OCI-M1 (cell line): ENCODE results near the gene MARVELD1.
A peak's percentile ranks its signal among the peaks of the same experiment; 100 is the strongest.
"Not testable (repeated sequence)": the region's sequence is repeated elsewhere in the genome, so short reads cannot be mapped to it uniquely, and the experiment has no call there.

Source experiments
- DNase-seq: peaks from one replicate; lab custom pipeline; 2025; lab: John Stamatoyannopoulos, UW

MARVELD1 gene

DNA sequence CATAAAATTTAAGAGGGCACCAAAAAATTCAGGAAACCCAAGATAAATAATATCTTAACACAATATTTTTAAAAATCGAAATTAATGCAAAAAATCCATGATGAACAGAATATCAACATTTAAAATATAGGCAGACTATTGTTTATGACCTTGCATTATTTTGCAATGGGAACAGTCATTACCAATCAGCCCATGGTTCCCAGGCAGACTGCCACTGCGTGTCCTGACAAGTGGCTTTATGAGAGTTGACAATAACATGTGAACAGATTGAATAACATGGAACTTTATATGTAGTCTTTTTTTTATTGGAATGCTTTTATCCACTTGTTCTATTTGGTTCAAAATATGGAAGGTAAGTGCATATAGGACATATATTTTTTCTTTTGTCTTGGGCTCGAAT lies 23.4 kb upstream of the MARVELD1 start:
- DNase-seq: peak; percentile 62

DNA sequence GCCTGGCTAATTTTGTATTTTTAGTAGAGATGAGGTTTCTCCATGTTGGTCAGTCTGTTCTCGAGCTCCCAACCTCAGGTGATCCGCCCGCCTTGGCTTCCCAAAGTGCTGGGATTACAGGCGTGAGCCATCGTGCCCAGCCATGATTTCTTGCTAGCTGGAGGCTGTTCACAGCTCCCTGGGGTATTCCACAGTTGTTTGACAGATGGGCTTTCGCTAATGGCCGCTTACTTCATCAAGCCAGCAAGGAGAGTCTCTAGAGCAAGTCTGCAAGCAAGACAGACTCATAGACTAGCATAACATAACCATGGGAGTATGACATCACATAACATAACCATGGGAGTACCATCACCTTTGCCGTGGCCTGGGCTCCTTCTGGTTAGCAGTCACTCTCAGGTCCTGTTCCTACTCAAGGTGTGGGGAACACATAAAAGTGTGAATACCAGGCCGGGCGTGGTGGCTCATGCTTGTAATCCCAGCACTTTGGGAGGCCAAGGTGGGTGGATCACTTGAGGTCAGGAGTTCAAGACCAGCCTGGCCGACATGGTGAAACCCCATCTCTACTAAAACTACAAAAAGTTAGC lies 15.4 kb upstream of the MARVELD1 start:
- not testable (repeated sequence) for DNase-seq

DNA sequence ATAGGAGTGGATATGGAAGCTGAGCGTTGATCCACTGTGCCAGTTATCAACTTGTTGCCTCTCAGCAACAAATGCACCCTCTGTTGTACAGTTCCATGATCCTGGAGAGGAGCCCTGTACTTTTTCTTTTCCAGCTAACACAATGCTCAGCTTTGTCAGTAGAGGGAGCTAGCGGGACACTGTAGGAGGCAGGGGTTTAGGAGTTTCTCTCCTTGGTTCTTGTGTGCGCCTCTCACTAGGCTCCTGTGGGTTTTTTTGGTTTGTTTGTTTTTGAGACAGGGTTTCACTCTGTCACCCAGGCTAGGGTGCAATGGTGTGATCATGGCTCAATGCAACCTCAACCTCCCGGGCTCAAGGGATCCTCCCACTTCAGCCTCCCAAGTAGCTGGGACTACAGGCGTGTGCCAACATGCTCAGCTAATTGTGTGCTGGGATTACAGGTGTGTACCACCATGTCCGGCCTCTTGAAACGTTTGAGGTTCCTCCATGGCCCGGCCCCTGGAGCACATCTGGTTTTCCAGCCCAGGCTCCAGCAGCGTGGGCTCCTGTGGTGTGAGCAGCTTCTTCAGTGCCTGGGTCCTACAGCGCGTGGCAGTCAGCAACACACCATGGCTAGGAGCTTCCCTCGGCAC lies 12.0 kb upstream of the MARVELD1 start:
- peak; percentile 91 for DNase-seq

DNA sequence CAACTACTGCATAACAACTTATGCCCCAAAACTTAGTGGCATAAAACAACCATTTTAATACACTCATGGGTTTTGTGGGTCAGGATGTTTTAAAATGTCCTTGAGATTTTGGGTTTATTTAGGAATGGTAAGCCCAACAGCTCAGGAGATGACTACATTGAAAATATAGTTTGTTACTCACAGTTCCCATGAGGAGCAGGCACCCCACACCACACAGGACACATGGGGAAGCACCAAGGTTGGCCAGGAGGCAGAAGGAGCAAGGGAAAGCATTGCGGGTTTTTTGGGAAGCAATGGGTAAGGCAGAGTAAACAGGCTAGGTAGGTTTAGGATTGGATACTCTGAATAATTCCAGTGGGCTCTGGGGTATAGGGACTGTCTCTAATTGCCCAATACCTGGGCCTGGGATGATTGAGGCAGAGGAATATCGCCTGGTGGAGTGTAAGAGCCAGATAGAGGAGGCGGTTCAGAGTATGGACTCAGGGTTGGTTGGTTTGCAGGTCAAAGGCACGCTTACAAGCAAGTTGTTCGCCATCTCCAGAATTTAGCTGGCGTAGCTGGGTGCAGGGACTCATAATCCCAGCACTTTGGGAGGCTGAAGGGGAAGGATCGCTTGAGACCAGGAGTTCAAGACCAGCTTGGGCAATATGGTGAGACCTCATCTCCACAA lies 10.0 kb upstream of the MARVELD1 start:
- DNase-seq: no peak

DNA sequence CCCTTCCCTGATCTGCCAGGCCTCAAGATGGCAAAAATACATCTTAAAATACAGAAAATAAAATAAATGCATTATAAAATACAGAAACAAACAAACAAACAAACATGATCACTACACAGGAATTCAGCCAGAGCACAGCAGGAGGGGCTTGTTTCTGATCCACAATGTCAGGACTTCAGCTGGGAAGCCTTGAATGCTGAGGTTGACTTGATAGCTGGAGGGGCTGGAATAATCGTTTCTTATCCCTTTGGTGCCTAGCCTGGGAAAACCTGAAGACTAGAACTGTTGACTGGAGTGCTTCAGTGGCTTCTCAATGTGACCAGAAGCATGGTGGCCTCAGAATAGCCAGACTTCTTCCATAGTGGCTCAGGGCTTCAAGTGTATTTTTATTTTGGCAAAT lies 9.2 kb upstream of the MARVELD1 start:
- no peak for DNase-seq

DNA sequence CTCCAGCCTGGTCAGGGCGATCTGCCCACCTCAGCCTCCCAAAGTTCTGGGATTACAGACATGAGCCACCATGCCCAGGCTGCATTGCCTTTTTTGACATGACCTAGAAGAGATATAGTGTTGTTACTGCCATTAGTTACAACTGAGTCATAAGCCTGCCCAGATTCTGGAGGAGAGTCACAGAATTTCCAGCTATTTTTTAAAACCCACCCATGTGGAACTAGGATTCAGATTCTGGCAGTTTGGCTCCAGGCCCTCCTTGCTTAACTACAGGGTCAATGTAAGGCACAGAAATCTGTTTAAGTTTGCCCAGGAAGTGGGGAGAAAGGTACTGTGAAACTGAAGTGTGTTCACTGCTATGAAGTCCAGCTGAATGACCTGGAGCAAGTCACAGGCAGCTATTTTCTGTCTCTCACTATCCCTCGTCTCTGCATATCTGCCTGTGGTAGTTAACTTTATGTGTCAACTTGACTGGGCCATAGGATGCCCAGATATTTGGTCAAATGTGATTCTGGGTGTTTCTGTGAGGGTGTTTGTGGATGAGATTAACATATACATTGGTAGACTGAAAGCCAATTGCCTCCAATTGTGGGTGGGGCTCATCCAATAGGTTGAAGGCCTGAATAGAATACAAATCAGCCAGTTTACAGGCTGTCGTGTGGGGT lies 8.4 kb upstream of the MARVELD1 start:
- no peak for DNase-seq

DNA sequence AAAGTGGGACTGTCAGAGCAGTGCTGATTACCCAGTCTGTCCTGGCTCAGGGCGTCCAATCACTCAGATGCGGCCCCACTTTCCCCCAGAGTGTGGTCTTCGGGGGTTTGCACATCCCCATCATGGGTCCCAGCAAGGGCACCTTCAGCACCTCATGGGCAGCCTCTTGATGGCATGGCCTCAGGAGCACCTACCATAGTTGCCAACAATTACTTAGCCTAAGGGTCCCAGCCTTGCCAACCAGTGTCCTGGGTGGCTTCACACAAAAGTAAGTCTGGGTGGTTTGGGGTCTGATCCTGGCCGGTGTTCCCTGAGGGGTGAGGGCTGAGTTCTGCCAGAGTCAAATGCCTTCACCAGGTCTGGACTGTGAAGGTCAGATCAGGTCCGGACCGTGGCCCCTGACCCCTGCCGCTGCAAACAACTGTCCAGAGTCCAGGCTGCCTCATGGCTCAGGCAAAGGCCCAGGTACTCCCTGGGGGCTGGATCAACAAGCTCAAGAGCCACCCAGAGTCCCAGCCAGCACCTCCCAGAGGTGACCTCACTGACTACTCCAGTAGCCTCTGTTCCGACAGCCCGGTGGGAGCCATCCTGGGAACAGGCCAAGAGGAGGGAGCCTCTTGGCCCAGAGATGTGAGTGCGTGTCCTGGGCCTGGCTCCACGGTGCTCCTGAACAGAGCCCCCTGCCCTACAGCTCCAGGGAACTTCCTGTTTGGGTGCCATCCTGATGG lies 6.2 kb upstream of the MARVELD1 start:
- no peak for DNase-seq

DNA sequence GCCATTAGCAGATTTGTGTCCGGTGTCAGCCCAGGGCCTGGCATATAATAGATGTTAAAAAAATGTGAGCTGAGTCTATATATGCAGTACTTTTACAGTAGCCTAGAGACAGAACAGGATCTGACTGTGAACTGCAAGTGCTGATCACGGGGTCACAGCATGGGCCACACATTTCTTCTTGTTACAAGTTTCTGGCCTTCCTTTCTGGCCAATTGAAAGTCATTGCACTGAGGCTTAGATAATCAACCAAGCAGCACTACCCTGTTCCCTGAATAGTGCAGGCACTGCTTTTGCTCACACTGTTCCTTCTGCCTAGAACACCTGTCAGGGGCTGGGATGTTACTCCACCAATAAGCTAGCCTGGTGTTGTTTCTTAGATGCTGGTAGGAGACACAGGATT lies 5.4 kb upstream of the MARVELD1 start:
- no peak for DNase-seq

DNA sequence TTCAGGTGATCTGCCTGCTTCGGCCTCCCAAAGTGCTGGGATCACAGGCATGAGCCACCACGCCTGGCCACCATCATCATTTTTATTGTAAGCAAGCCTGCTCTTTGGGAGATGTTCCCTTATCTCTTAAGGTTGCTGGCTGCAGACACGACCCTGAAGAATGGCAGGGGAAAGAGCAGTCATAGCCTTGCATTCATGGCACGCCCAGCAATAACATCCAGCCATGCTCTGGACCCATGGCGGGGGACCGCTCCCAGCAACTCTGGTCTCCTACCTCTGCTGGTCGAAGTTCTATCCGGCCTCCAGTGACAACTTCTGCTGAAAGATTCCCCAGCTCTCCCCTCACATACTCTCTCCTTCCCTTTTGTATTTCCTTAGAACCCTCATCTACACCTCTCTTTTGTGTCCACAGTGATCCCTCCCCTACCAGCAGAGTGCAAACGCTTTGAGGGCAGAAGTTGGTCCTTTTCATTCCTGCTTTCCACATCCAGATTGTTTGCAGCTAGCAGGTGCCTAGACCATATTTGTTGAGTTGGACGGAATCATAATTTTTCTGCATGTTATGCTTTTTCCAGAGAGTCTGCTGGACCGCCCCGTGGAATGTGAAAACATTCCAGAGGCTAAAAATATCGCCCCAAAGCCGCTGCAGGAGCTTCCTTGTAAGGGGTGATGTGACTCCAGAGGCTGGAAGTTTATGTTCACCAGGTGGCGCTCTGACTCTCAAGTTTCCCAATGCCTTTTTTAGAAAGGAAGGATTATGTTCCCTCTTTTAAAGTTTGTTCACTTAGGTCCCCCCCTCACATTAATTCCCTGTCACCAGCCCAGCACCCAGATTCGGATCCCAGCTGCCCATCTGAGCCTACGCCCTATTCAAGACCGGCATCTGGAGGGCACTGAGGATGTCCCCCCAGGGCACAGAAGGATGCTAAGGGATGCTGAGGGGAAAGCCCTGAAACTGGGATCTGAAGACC lies 4.3 kb upstream of the MARVELD1 start:
- DNase-seq: peak; percentile 84

DNA sequence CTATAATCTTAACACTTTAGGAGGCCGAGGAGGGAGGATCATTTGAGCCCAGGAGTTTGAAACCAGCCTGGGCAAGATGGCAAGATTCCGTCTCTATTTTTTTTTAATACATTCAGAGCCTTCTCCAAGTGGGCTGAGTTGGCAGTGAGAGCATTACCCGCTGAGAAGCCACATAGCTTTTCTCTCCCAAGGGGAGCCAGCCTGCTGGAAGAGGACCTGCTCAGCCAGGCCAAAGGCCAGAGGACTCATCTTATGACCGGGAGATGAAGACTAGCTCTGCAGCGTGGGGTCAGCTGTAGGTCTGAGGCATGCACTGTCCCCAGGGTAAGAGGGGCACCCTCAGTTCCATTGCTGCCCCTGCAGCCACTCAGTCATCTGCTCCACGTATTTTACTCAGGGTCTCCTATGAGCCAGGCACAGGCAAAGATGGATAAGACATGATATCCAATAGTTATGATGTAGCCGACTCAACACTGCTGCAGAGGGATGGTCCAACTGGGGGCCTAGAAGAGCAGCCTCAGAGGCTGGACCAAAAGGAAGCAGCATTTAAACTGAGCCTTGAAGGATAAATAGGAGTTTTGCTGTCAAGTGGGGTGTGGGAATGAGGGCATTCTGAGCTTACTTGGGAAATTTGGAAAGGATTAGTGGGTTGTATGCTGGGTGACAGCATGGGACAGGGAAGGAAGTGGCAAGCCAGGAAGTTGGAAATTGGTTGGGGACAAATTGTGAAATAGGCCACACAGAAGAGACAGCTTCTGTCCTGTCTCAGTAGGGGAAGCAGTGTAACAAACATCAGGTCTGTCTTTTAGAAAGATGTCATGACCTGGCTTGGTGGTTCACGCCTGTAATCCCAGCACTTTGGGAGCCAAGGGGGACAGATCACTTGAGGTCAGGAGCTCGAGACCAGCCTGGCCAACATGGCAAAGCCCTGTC lies 1.6 kb upstream of the MARVELD1 start:
- no peak for DNase-seq

DNA sequence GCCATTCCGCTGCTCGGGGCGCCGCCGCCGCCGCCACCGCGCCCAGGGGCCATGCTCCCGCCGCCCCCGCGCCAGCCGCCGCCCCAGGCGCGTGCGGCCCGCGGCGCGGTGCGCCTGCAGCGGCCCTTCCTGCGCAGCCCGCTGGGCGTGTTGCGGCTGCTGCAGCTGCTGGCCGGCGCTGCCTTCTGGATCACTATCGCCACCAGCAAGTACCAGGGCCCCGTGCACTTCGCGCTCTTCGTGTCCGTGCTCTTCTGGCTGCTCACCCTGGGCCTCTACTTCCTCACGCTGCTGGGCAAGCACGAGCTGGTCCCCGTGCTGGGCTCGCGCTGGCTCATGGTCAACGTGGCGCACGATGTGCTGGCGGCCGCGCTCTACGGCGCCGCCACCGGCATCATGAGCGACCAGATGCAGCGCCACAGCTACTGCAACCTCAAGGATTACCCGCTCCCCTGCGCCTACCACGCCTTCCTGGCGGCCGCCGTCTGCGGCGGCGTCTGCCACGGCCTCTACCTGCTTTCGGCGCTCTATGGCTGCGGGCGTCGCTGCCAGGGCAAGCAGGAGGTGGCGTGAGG lies 383 bp downstream of the MARVELD1 start:
- peak; percentile 88 for DNase-seq

DNA sequence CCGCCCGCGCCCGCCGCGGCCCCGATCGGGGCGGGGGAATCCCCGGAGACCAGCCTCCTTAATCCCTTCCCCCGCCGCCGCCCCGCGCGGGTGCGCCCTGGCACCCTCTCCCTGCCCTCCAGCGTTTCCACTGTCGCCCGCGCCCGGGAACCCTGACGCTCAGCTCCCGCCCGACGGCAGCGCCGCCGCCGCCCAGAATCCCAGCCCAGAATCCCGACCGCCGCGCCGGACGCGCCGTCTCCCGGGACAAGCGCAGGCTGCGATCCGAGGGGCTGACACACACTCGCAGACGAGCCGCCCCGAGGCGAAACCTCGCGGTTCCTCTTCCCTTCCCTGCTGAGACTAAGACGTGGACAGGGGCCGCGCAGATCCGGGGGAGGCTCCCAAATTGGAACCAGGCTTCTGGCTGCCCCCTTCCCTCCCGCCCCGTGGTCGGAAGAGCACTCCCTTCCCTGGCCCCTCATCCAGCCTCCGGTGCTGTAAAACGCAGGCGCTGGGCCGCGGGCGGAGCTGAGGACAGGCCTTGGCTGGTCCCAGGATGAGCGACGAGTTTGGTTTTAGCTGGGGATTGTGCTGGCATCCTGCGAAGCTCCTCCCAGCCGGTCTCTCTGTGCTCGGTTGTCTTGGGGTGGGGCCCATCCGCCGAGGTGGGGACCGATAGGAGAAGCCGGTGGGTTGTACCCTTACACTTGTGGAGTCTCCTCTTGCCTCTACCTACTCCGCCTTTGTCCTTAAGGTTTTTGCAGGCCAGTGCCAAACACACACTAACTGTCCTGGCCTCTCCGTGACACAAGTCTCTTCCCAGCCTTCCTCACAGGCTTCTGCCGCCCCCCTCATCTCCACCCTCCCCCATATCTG lies 1.1 kb downstream of the MARVELD1 start:
- peak; percentile 82 for DNase-seq

DNA sequence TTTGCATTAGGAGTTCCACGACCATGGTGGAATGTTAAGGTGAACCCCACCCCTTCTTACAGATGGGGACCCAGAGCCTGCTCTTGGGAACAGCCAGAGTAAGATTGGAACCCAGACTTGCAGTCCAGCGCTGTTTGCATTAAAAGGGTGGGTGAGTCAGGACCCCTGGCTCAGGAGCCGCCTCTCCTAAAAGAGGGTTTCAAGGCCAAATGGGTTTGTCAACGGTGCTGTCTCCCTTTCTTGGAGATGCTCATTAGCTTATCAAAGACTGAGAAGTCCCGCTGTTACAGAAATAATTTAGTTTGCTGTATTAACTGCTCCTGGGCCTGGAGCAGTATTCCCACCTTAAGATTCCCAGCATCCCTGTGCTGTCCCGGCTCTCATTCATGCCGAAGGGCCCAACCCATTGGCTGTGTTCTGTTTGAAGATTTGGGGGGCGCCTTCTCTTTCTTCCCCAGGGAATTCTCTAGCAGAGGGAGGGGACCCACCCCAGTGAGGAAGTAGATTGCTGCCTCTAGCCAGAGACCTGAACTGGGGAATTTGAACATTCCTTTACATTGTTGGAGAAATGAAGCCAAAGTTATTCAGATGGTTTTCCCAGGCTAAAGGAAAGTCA lies 1.8 kb downstream of the MARVELD1 start:
- no peak for DNase-seq

DNA sequence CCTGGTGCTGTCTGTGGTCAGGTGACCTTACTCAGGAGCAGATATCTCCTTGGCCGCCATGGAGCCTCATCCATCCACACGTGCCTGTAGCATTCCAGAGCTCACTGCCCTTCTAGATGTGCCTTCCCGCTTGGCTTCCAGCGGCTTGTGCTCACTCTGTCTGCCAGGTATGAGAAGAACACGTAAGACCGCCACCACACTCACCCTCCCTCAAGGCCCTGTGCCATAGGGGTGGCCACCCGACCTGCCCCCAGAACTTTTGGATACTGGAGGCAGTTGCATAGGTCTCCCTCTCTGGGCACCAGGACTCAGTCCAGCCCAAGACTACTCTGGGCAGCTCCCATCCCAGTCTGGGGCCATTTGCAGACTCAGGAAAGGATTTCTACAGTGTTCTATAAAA lies 4.1 kb downstream of the MARVELD1 start:
- DNase-seq: no peak

DNA sequence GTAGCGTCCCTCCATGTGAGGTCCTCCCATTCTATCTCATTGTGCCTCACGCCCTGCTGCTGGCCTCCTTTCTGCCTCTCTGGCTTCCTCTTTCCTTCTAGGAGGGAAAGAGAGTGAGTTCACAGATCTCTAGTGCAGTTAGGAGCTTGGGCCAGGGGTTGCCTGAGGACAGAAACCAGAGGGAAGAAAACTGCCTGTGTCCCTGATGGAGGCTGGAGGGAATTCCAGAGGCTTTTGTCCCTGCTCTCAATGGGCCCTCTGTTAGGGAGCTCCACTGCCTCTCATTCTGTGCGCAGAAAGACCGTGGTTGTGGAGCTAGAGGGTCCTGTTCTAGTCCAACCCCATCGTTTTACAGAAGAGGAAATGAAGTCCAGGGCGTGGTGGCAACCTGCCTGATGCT lies 4.6 kb downstream of the MARVELD1 start:
- DNase-seq: peak; percentile 88

DNA sequence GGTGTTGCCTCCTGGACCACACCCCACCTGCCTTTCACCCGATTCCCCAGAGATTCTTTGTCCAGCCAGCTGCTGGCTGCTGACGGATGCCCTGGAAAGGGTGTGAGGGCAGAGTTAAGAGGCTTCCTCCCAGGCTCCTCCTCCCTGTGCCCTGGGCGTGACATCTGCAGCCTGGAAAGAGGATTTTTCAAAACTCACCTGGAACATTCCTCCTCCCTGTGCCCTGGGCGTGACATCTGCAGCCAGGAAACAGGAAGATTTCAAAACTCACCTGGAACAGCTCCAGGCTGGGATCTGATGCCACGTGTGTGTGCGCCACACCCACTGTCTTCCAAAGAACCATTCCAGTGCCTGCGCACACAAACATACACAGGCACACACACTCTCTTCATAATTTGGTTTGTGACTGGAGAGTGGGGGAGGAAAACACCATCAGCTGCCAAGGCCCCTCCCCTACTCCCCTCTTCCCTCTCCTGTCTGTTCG lies 5.2 kb downstream of the MARVELD1 start:
- DNase-seq: no peak

DNA sequence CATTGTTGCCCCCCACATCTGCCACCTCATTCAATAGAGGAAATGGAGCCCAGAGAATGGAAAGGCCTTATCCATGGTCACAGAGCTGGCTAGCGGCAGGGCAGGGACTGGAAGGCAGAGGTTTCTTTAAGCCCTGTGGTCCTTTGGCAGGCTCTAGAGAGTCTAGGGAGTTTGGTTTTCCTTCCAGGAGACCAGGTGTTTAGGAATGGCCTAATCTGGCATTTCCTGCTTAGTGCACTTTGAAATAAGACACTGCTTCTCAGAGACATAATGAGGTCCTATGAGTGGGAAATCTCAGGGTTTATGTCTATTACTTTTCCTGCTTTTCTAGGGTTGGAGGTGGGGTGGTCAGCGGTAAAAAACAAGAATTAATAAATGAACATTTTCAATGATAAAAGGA lies 6.1 kb downstream of the MARVELD1 start:
- DNase-seq: no peak
